ENCODE data around the gene SPSB2.

Gene SPSB2

DNA sequence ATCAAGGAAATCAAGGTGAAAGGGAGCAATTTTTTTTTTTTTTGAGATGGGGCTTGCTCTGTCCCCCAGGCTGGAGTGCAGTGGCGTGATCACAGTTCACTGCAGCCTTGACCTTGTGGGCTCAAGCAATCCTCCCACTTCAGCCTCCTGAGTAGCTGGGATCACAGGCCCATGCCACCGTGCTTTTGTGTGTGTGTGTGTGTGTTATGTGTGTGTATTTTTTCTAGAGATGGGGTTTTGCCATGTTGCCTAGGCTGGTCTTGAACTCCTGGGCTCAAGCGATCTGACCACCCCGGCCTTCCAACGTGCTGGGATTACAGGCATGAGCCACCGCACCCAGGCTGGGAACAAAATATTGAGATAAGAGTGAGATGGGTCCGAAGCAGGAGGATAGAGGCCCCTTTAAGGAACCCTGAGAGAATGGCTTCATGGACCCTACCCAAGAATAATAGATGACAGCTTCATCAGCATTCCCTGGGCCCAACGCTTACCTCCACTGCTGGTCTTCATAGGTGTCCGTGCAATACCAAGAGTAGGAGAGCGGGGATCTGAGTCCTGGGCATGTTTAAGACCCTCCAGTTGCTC lies 23.0 kb downstream of the SPSB2 start:
- DNase-seq = no peak

DNA sequence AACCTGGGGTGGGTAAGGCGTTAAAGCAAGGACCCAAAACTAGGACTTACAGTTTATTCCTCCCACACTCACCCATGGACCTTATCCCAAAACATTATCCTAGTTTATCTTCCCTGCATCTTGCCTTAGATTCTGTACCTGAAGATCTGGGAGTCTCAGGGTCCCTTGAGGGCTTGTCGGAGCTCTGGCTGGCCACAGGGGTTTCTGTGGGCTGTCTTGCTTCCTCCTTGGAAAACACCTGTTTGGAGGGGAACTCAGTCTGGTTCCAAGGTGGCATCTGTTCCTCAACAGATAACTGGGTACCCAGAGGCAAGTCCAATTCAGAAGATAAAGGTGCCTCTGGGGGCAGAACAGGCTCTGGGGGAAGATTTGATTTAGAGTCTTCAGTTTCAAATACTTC lies 23.7 kb downstream of the SPSB2 start:
- DNase-seq = no peak

DNA sequence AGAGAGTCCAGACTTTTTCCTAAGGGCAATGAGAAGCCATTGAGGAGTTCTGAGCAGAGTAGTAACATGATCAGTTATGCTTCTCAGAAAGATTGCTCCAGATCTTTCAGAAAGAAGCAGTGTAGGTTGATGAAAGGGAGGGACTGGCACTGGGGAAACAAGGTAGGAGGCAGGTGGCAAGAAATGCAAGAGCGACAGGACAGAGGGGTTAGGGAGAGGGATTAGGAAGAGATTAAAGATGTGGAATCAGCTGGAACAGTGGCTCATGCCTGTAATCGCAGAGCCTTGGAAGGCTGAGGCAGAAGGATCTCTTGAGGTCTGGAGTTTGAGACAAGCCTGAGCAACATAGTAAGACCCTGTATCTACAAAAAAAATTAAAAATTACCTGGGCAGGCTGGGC lies 25.4 kb downstream of the SPSB2 start:
- DNase-seq = no peak

DNA sequence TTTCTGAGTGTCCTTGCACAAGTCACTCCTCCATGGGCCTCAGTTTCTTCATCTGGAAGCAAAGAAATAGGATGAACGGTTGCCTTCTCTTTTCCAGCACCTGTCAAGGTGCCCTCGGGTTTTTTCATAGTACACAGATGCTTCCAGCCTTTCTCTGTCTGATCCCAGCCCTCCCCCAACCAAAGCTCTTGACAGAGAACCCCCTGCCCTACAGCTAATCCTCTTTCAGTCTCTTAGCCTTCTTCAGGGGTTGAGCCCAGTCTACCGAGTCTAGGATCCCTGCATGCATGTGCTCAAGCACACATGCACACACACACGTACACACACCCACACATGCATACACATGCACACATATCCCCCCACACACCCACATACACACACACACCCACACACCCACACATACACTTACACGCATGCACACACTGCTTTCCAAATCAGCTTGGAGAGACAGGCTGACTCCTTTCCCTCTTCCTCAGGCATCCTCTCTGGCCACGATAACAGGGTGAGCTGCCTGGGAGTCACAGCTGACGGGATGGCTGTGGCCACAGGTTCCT lies 26.7 kb downstream of the SPSB2 start:
- no peak for DNase-seq

DNA sequence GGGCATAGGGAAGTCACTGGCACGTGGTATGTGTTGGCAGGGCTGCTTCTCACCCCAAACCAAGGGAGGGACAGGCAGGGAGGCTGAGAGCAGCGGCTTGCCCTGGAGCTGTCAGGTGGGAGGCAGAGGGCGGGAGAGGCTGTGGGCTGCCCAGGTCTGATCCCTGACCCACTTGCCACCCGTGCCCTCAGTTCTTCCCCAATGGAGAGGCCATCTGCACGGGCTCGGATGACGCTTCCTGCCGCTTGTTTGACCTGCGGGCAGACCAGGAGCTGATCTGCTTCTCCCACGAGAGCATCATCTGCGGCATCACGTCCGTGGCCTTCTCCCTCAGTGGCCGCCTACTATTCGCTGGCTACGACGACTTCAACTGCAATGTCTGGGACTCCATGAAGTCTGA lies 27.7 kb downstream of the SPSB2 start:
- DNase-seq = no peak

DNA sequence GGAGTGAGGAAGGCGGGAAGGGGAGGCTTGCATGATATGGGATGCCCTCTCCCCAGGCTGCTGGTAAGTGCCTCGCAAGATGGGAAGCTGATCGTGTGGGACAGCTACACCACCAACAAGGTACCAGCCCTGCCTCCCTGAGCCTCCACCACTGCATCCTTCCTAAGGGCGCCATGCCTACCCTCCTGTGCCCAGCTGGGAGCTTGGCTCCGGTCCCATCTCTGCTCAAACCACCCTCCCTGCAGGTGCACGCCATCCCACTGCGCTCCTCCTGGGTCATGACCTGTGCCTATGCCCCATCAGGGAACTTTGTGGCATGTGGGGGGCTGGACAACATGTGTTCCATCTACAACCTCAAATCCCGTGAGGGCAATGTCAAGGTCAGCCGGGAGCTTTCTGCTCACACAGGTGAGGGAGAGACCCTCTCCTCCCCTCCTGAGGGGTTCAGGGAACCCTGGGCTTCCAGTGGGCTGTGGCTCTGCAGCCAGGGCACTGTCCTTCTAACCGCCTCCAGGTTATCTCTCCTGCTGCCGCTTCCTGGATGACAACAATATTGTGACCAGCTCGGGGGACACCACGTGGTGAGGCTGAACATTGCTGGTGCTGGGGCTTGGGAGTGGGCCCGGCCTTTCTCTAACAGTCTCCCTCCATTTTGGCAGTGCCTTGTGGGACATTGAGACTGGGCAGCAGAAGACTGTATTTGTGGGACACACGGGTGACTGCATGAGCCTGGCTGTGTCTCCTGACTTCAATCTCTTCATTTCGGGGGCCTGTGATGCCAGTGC lies 29.8 kb downstream of the SPSB2 start:
- no peak for DNase-seq

DNA sequence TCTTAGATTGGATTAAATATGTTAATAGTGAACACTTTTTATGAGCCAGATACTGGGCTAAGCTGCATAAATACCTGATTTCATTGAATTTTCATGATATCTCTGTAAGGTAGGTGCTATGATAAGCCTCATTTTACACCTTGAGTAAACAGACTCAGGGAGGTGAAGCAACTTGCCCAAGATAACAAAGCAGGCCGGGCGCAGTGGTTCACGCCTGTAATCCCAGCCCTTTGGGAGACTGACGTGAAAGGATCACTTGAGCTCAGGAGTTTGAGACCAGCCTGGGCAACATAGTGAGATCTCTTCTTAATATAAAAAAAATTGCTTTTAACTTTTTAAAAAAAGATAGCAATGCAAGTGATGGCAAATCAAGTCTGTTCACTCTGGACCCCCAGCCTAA lies 31.0 kb downstream of the SPSB2 start:
- no peak for DNase-seq

DNA sequence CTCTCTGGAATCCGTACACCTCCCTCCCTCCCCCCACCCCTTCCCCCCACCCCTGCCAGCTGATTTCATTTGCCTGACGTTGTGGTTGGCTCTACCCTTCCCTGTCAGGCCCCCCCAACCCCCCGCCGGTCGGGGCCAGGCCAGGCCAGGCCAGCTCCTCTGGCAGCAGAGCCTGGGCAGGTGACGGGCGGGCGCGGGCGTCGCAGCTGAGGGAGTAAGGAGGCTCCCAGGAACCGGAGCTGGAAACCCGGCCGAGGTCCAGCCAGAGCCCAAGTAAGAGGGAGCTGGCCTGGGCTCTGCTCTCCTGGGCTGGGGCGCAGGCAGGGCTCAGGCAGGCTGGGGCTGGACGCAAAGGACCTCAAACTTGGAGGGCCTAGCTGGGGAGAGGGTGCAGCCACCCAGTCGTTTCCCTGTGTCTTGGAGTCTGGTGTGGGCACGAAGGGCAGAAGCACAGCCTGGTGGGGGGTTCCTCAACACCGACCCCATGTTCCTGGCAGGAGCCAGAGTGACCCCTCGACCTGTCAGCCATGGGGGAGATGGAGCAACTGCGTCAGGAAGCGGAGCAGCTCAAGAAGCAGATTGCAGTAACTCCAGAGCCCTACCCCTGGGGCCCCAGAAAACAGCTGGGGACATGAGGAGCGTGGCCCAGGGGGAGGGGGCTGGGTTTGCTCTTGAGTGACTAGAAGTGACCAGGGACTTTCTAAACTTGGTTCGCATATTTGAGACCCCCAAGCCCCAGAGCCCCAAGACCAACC lies 32.2 kb downstream of the SPSB2 start, which contains the start of gene GNB3:
GNB3 (plus strand) TSS at position 165 of the 755 bp plus-strand sequence; CDS start at position 528, 363 bp downstream.
- DNase-seq = no peak

DNA sequence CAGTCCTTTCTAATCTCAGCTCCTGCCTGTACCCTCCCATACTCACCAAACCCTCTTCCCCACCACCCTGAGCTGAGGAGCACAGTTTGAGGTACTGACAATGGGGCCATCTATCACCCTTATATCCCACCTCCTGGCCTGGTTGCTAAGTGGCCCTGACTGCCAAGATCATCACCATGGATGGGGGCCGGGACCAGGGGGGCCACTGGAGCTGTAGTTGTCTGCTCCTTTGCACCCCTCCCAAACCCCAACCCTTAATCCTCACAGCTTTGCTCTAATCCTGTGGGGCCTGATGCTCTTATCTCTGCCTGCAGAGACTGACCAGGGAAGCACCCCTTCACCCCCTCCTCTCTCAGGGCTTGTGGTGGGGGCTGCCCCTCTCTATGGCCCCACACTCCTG lies 32.8 kb downstream of the SPSB2 start:
- no peak for DNase-seq

DNA sequence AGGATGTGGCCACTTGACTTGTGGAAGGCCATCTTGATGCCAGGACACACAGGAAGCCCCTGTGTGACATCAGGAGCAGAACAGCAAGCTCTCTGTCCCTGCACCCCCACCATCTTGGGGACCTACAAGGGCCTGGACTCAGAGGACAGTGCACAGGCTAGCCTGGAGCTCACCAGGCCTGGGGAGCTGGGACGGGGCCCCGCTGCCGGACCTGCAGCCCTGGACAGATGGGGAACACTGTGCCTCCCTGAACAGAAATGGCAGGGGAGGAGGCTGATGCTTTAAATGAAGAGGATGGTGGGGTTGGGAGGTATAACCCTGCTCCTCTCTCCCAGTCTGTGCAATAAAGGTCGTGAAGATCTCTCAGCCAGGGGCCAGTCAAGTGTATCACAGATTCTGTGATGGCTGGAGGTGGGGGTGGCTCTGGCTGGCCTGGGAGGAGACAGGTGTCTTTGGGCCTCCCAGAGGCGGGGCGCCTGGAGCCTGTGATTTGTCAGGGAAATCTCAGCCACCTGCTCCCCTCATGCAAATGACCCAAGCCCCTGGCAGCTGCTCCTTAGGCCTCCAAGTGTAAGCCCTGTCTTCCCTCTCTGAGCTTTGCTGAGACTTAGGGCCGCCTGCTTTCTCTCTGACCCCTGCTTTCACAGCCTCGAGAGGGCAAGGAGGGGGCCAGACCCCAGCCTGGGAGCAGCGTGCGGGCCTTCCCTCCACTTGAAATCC lies 33.5 kb downstream of the SPSB2 start:
- DNase-seq = no peak

DNA sequence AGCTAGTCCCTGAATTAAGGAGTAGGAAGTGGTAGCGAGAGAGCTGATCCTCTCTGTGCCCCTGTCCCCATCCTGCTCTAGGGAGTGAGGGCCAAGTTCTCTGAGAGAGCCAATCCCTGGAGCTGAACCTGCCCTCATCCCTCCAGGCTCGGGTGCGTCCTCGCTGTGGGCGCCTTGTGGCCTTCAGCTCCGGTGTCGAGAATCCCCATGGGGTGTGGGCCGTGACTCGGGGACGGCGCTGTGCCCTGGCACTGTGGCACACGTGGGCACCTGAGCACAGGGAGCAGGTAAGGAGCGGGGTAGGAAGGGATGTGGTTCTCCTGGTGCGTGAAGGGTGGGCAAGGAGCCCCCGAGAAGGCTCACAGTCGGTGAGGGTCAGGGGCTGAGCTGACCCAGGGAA lies 34.2 kb downstream of the SPSB2 start:
- no peak for DNase-seq

DNA sequence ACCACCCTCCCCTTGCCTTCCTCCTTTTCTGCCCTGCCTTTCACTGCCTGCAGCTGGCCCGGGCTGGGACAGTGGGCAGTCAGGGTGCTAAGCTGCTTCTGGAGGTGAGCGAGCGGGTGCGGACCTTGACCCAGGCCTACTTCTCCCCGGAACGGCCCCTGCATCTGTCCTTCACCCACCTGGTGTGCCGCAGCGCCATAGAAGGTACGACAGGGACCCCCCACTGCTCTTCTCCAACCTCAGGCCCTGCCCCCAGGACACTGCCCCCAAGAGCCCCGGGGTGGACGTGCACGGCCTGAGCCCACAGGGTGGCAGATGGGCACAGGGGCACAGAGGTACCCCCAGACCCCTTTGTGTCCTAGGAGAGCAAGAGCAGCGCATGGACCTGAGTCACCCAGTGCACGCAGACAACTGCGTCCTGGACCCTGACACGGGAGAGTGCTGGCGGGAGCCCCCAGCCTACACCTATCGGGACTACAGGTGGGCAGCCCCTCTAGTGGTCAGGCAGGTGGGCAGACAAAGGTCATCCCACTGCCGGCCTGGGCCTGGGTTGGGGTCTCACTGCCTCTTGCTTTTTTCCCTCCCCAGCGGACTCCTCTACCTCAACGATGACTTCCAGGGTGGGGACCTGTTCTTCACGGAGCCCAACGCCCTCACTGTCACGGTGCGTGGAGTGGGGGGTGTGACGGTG lies 35.6 kb downstream of the SPSB2 start:
- DNase-seq = no peak

DNA sequence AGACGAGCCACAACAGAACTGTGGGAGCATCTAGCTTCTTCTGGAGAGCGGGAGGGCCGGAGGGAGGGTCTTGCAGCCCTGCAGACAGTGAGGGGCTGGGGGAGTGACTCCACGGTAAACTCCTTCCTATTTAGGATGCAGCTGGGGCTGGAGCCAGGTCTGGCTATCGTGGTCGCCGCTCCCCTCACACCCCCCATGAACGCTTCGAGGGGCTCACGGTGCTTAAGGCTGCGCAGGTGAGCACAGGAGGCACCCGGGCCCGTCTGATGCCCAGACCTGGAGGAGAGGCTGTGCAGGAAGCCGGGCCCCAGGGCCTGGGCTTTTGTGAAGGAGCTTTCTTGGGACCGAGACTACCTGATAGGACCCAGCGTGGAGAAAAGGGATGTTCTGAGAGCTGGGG lies 36.3 kb downstream of the SPSB2 start:
- no peak for DNase-seq

DNA sequence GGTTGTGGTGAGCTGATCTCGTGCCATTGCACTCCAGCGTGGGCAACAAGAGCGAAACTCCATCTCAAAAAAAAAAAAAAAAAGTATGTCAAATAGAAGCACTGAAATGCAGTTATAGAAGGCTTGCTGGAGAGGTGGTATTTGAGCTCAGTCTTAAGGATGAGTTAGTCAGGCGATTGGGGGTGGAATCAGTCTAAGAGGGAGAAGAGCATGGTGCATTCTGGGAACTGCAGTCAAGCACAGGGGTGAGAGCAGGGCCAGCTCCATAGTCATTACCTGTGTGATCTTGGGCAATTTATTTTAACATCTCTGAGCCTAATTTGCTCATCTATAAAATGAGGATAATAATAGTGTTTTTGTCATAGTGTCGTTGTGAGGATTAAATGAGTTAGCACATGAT lies 38.2 kb downstream of the SPSB2 start:
- no peak for DNase-seq

DNA sequence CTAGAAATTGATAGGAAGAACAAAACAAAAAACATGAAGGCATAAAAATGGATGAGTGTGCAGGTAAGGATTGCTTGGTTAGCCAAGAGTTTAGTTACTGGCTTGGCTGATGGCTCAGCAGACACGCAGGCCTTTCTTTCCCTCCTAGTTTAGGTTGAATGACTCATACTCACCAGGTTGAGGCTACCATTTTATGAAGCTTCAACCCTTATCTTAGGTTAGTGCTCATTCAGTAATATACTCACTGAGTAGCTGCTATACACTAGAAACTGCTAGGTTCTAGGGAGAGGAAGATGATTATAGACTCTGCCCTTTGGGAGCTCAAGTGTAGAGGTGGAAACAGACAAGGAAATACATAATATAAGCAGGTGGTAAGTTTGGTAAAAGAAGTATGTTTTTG lies 38.8 kb downstream of the SPSB2 start:
- no peak for DNase-seq

DNA sequence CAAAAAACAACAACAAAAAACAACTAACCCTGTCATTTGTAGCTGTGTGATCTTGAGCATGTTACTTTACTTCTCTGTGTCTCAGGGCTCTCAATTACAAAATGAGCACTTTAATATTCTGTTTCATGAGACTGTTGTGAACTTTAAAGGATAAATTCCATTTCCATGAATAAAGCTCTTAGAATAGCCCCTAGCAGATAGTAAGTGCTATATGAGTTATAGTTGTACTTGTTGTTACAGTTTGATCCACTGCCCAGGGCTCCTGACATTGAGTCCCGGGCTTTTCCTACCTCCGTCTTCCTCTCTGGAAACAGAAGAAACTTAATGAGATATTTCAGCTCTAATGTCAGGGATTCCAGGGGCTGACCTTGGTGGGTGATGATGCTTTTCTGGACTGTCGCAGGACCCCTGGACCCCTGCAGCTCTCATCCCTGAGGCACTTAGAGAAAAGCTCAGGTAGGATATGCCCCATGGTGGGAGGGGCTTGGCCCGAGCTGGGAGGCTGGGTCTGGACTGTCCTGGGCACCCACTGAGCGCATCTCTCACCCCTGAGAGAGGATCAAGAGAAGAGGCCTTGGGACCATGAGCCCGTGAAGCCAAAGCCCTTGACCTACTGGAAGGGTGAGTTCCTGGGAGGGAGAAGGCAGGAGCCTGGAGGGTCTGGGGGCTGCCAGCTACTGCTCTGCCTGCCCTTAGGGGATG lies 39.8 kb downstream of the SPSB2 start:
- no peak for DNase-seq

DNA sequence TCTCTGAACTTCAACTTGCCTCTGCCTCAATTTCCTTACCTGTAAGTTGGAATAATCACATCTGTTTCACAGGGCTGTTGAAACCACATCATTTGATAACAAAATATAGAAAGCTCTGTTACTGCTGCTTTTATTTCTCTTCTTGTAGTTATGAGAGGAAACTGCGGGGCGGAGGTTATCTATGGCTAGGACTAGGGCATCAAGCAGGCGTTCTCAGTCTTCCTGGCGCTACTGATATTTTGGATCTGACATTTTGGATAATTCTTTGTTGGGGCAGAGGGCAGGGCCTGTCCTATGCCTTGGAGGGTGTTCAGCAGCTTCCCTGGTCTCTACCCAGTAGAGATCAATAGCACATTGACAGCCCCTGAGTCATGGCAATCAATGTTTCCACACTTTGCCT lies 41.0 kb downstream of the SPSB2 start:
- no peak for DNase-seq

DNA sequence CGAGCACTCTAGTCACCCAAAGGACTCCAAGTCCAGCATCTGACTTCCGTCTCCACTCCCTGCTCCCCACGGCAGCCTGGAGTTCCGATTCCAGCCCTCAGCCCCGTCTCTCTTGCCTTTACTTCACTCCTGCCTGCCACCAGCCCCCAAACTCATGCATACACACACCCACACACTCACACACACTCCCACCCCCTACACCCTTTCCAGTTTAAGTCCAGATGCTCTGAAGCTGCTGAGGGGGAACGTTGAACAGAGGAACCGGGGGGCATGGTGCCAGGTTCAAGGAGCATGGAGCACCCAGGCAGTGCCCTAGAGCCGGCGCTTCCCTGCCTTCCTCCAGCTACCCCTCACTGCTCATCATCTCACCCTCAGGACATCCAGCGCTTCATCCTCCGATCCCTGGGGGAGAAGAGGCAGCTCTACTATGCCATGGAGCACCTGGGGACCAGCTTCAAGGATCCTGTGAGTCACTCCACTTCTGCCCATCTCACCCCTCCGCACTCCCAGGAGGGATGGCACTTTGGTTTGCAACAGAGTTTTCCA lies 41.6 kb downstream of the SPSB2 start:
- DNase-seq = no peak

DNA sequence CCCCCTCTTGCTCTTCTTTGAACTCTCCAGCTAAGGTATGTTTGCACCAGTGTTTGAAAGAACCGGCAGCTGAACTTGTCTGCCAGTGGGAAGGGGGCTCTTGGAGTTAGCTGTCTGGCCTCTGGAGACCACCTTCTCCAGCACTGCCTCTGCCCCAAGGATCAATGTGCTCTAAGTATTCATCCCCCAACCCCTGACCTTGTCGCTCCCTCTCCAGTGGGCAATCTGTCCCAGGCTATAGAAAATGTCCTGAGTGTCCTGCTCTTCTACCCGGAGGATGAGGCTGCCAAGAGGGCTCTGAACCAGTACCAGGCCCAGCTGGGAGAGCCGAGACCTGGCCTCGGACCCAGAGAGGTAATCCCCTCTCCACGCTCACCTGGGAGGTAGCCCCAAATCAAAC lies 42.1 kb downstream of the SPSB2 start:
- DNase-seq = no peak

DNA sequence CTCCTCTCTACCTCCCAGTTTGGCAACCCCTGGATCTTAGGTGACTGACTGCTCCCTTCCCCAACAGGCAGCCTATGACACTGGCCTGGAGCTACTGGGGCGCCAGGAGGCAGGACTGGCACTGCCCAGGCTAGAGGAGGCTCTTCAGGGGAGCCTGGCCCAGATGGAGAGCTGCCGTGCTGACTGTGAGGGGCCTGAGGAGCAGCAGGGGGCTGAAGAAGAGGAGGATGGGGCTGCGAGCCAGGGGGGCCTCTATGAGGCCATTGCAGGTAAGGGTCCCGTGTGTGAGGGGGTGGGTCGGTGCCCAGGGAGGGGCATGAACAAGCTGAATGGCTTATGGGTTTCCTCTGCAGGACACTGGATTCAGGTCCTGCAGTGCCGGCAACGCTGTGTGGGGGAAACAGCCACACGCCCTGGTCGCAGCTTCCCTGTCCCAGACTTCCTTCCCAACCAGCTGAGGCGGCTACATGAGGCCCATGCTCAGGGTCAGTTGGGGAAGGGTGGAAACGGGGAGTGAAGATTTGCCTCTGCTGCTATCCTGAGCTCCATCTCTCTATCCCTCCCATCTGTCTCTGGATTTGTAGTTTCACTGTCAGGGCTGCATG lies 42.7 kb downstream of the SPSB2 start:
- no peak for DNase-seq
